H1 (cell line): ENCODE data around the gene GRM7. TPM values are rescaled to one million over a fixed set of nuclear protein-coding genes. Genes with fewer than 3 reads are reported as not detected.

ENCODE experiments used
- CTCF ChIA-PET: fragments of 300-600 bp; sonication (Branson Sonifier 250); formaldehyde crosslinking; loops from one replicate; lab custom pipeline; 2021; ENCODE audit not compliant: partially characterized antibody; lab: Charles Lee
- POLR2A ChIA-PET: fragments of 300-600 bp; sonication (Branson Sonifier 250); formaldehyde crosslinking; loops from one replicate; lab custom pipeline; 2021; ENCODE audit warnings: inconsistent platforms; ENCODE audit not compliant: partially characterized antibody; lab: Charles Lee
- DNase-seq, 2 experiments: peaks; one replicate each; pipeline versions ENCODE4 v3.0.0 to v3.0.0-alpha.2; 2010 to 2022; ENCODE audit warnings: low spot score in 2 of 2, low read depth in 1 of 2, mixed read lengths in 1 of 2
- FAIRE-seq: peaks from 2 replicates; lab custom pipeline; 2011; peaks lifted over from hg19 to GRCh38; lab: Jason Lieb, UNC
- H2AFZ ChIP-seq: 2 replicates; pipeline ENCODE4 v1.8.1; 2012; ENCODE audit warnings: low read length, inconsistent platforms
- H2AK5ac ChIP-seq: 2 replicates; pipeline ENCODE4 v1.6.1; 2013; ENCODE audit warnings: low read depth, low read length
- H2BK120ac ChIP-seq: replicated peaks from 2 replicates; pipeline ENCODE3; 2013; ENCODE audit warnings: low read depth, low read length, inconsistent platforms
- H2BK12ac ChIP-seq: 2 replicates; pipeline ENCODE4 v1.6.1; 2013; ENCODE audit warnings: low read depth, low read length
- H2BK15ac ChIP-seq: 2 replicates; pipeline ENCODE4 v1.6.1; 2013; ENCODE audit warnings: low read length
- H2BK20ac ChIP-seq: 2 replicates; pipeline ENCODE4 v1.6.1; 2013; ENCODE audit warnings: low read length
- H2BK5ac ChIP-seq: 2 replicates; pipeline ENCODE4 v1.6.1; 2013; ENCODE audit warnings: low read depth, low read length
- H3K14ac ChIP-seq: 2 replicates; pipeline ENCODE4 v1.6.1; 2013; ENCODE audit warnings: inconsistent platforms; ENCODE audit not compliant: insufficient read length
- H3K18ac ChIP-seq: 2 replicates; pipeline ENCODE4 v1.6.1; 2013; ENCODE audit warnings: low read length; ENCODE audit errors: extremely low read depth
- H3K23ac ChIP-seq: 2 replicates; pipeline ENCODE4 v1.6.1; 2013; ENCODE audit warnings: inconsistent platforms; ENCODE audit not compliant: insufficient read length
- H3K23me2 ChIP-seq: 2 replicates; pipeline ENCODE4 v1.6.1; 2013; ENCODE audit warnings: low read depth, low read length
- H3K27ac ChIP-seq: 2 replicates; pipeline ENCODE4 v1.6.1; 2011; ENCODE audit warnings: low read depth, low read length, inconsistent platforms
- H3K27me3 ChIP-seq, 4 experiments: replicated peaks in 1 of 4; 1 replicate in 1 of 4; 2 replicates in 3 of 4; pipeline versions ENCODE4 v1.6.1 to v1.8.1; 2011 to 2013; ENCODE audit warnings: low read length in 3 of 4, mild to moderate bottlenecking in 3 of 4, inconsistent platforms in 2 of 4, mixed read lengths in 2 of 4, moderate library complexity in 1 of 4; ENCODE audit not compliant: control insufficient read depth in 3 of 4, insufficient read depth in 3 of 4; ENCODE audit errors: extremely low read depth in 1 of 4
- H3K36me3 ChIP-seq, 4 experiments: 2 replicates each; pipeline versions ENCODE4 v1.6.1 to v1.8.1; 2011 to 2013; ENCODE audit warnings: mild to moderate bottlenecking in 4 of 4, low read length in 3 of 4, moderate library complexity in 2 of 4, control low read depth in 1 of 4, inconsistent platforms in 1 of 4; ENCODE audit not compliant: insufficient read depth in 4 of 4, control insufficient read depth in 2 of 4
- H3K4ac ChIP-seq: replicated peaks from 2 replicates; pipeline ENCODE3; 2013; ENCODE audit warnings: low read length, low read depth, mixed read lengths, inconsistent platforms; ENCODE audit not compliant: insufficient read length
- H3K4me1 ChIP-seq, 4 experiments: replicated peaks in 1 of 4; 1 replicate in 1 of 4; 2 replicates in 3 of 4; pipeline versions ENCODE4 v1.6.1 to v1.8.1; 2011 to 2013; ENCODE audit warnings: low read length in 3 of 4, inconsistent platforms in 2 of 4, mixed read lengths in 1 of 4; ENCODE audit not compliant: insufficient read depth in 4 of 4, control insufficient read depth in 3 of 4
- H3K4me2 ChIP-seq, 2 experiments: 2 replicates each; pipeline versions ENCODE4 v1.6.1 to v1.8.1; 2011 to 2013; ENCODE audit warnings: low read depth in 2 of 2, low read length in 2 of 2, control low read depth in 1 of 2, inconsistent platforms in 1 of 2, mild to moderate bottlenecking in 1 of 2; ENCODE audit not compliant: insufficient read depth in 1 of 2
- H3K4me3 ChIP-seq, 4 experiments: fragments of 200-600, 300-600 bp in 1 of 4; sonication (generic), shearing (Covaris generic), sonication (Bioruptor Twin) in 1 of 4; 2 replicates each; pipeline versions ENCODE4 v1.5.1 to v1.8.1; 2011 to 2016; ENCODE audit warnings: low read length in 4 of 4, low read depth in 3 of 4, control low read depth in 2 of 4, inconsistent platforms in 2 of 4, mild to moderate bottlenecking in 2 of 4, mixed read lengths in 1 of 4, moderate library complexity in 1 of 4; ENCODE audit not compliant: insufficient read depth in 2 of 4; ENCODE audit errors: extremely low read depth in 1 of 4
- H3K56ac ChIP-seq: replicated peaks from 2 replicates; pipeline ENCODE3; 2013; ENCODE audit warnings: low read depth, mild to moderate bottlenecking, mixed read lengths, low read length, inconsistent platforms; ENCODE audit not compliant: insufficient read length
- H3K79me1 ChIP-seq: 2 replicates; pipeline ENCODE4 v1.6.1; 2013; ENCODE audit warnings: low read depth, low read length, control low read depth
- H3K79me2 ChIP-seq, 2 experiments: 2 replicates each; pipeline versions ENCODE4 v1.6.1 to v1.8.1; 2012 to 2013; ENCODE audit warnings: low read length in 2 of 2, mild to moderate bottlenecking in 2 of 2, inconsistent platforms in 1 of 2; ENCODE audit not compliant: insufficient read depth in 2 of 2, control insufficient read depth in 1 of 2
- H3K9ac ChIP-seq, 4 experiments: replicated peaks in 1 of 4; 1 replicate in 1 of 4; 2 replicates in 3 of 4; pipeline versions ENCODE4 v1.6.1 to v1.8.1; 2011 to 2013; ENCODE audit warnings: low read depth in 3 of 4, low read length in 3 of 4, control low read depth in 2 of 4, mild to moderate bottlenecking in 2 of 4, moderate library complexity in 2 of 4, inconsistent platforms in 1 of 4; ENCODE audit errors: extremely low read depth in 1 of 4
- H3K9me3 ChIP-seq, 2 experiments: 2 replicates each; pipeline versions ENCODE4 v1.6.1 to v1.8.1; 2012 to 2013; ENCODE audit warnings: mild to moderate bottlenecking in 2 of 2, moderate library complexity in 2 of 2, control low read depth in 1 of 2, inconsistent platforms in 1 of 2, low read depth in 1 of 2, low read length in 1 of 2, mixed read lengths in 1 of 2; ENCODE audit not compliant: insufficient read depth in 2 of 2
- H4K20me1 ChIP-seq, 2 experiments: replicated peaks in 1 of 2; 2 replicates each; pipeline versions ENCODE3 to v1.8.1; 2011 to 2013; ENCODE audit warnings: inconsistent platforms in 2 of 2, low read length in 2 of 2, mild to moderate bottlenecking in 1 of 2; ENCODE audit not compliant: insufficient read depth in 2 of 2, control insufficient read depth in 1 of 2
- H4K5ac ChIP-seq: 2 replicates; pipeline ENCODE4 v1.6.1; 2013; ENCODE audit warnings: low read length, low read depth, mixed read lengths, inconsistent platforms; ENCODE audit not compliant: insufficient read length
- H4K8ac ChIP-seq: 2 replicates; pipeline ENCODE4 v1.8.0; 2013; ENCODE audit warnings: mild to moderate bottlenecking, moderate library complexity, low read length, inconsistent platforms; ENCODE audit not compliant: insufficient read depth; ENCODE audit errors: extremely low read depth
- H4K91ac ChIP-seq: replicated peaks from 2 replicates; pipeline ENCODE3; 2013; ENCODE audit warnings: low read length, mixed read lengths, inconsistent platforms; ENCODE audit not compliant: insufficient read length
- NANOG ChIP-seq: IDR thresholded peaks from 2 replicates; pipeline ENCODE4 v1.6.1; 2011; ENCODE audit warnings: low read length, low read depth, mild to moderate bottlenecking, inconsistent platforms; ENCODE audit not compliant: insufficient read depth, poor library complexity, severe bottlenecking
- RBBP5 ChIP-seq: IDR thresholded peaks from 2 replicates; pipeline ENCODE4 v1.7.1; 2012; ENCODE audit warnings: low read depth, mild to moderate bottlenecking, inconsistent platforms, low read length, moderate library complexity, borderline replicate concordance
- TBP ChIP-seq: IDR thresholded peaks from 2 replicates; pipeline ENCODE4 v1.6.1; 2011; ENCODE audit warnings: low read depth, low read length, improper control_type of control experiment
- WGBS, 2 experiments: shearing (Covaris generic) in 1 of 2; methylation state at CpG; one replicate each; pipeline versions ENCODE4 v1.1.6 to v1.1.7; 2013 to 2015; ENCODE audit warnings: low lambda C conversion rate in 2 of 2, mixed read lengths in 2 of 2, inconsistent platforms in 1 of 2, low coverage in 1 of 2, missing lambda C conversion rate in 1 of 2; ENCODE audit not compliant: insufficient replicate concordance in 2 of 2, insufficient coverage in 1 of 2, insufficient read length in 1 of 2; ENCODE audit errors: extremely low coverage in 1 of 2, missing lambda C conversion rate in 1 of 2; 5-methylcytosine and 5-hydroxymethylcytosine counted together
- polyA plus RNA-seq, 7 experiments: library from polyadenylated mRNA; depleted of rRNA in 3 of 7; stranded (reverse) in 5 of 7; unstranded in 2 of 7; fragments of >200 nt in 5 of 7; fragments of 200-250 nt in 2 of 7; gene quantifications; 1 replicate in 5 of 7; 2 replicates in 1 of 7; 4 replicates in 1 of 7; pipeline versions ENCODE4 v1.2.1 to v1.2.3, GENCODE V29; 2011 to 2013; ENCODE audit warnings: missing spikeins in 2 of 7, mixed read lengths in 2 of 7
- total RNA-seq: library from RNA; stranded (reverse); fragmentation: NEBNext Ultra II Directional; extraction: Animal tissue kit (Norgen Biotek cat#: 25700); gene quantifications from 2 replicates; pipeline ENCODE4 v1.2.1, GENCODE V29; 2021

The GRM7 gene
- total and polyA plus RNA-seq, 2 of the 8 experiments (the other 6 are each of a cell fraction or from before 2014, with no cell fraction given): 0.17 to 0.24 TPM

- Histone ChIP-seq H3K18ac (no peak overlapping the region), H3K23me2 (no peaks in the 10 kb centered on the region), H2AFZ (no peak overlapping the region), H4K20me1 (no peaks in the 10 kb centered on the region), H3K27ac (no peak overlapping the region), H4K91ac (no peak overlapping the region), H2AK5ac (no peak overlapping the region), H3K36me3 (no peaks in the 10 kb centered on the region), H3K56ac (no peak overlapping the region), H3K14ac (no peak overlapping the region), H3K4ac (no peak overlapping the region), H2BK15ac (no peak overlapping the region), H2BK120ac (no peak overlapping the region), H2BK5ac (no peak overlapping the region), H2BK12ac (no peak overlapping the region), H3K27me3 (no peaks in the 10 kb centered on the region), H3K79me2 (no peaks in the 10 kb centered on the region), H3K4me2 (no peak overlapping the region), H2BK20ac (no peak overlapping the region), H3K4me1 (no peaks in the 10 kb centered on the region), H4K8ac (no peak overlapping the region), H3K9ac (no peak overlapping the region), H4K5ac (no peak overlapping the region), H3K79me1 (no peaks in the 10 kb centered on the region), H3K9me3 (no peaks in the 10 kb centered on the region), H3K4me3 (no peak overlapping the region), H3K23ac (no peak overlapping the region)
- FAIRE-seq (no peak), DNase-seq (no peak)
- ChIA-PET POLR2A (no interaction called here), CTCF (no interaction called here)
- WGBS, 2 experiments: 91% methylated on average over 7 of the region's 7 CpGs; no CpG with 5 or more reads in 1 of the 2 experiments
- TF ChIP-seq RBBP5 (no peak), NANOG (no peak), TBP (no peak)
These were observed 432.4 kb downstream of the GRM7 start for GRCh38 chr3:7293286-7293685.
